Breast epithelium (tissue), 3 donors: Measurements from ENCODE around the gene ACOX2.

ENCODE experiments used
- POLR2A ChIP-seq: fragments of 450-650 bp; IDR thresholded peaks from one replicate; pipeline ENCODE4 v1.6.1; 2016; ENCODE audit warnings: antibody characterized with exemption, mild to moderate bottlenecking, moderate library complexity
- POLR2AphosphoS5 ChIP-seq, 3 donors: sonication (generic); formaldehyde crosslinking; IDR thresholded peaks; one replicate each; pipeline ENCODE4 v1.6.1; 2017; ENCODE audit warnings: antibody characterized with exemption in 3 of 3
- TF ChIP-seq, protein P1 (sequence below), 3 donors: fragments of 450-650 bp; IDR thresholded peaks; one replicate each; pipeline ENCODE4 v1.5.1; 2016 to 2017; ENCODE audit warnings: antibody characterized with exemption in 3 of 3, mild to moderate bottlenecking in 3 of 3, moderate library complexity in 3 of 3

DNA sequence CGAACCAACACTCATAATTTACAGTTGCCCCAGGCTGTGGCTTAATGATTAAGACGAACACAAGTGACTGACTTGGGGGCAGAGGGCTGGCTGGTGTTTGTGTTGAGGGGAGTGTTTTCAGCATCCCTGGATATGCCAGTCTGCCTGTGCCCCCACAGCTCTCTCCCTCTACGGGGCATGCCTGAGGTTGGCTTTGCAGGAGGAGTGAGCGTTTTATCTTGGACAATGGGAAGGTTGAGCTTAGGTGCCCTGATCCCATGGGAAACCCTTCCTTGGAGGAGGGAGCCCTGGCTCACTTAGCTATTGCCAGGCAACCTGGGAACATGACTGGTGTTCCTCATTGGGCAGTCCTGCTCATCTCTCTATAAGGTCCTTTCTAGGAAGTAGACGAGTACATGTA lies 22.6 kb upstream of the ACOX2 start:
- TF ChIP-seq, protein P1, sequence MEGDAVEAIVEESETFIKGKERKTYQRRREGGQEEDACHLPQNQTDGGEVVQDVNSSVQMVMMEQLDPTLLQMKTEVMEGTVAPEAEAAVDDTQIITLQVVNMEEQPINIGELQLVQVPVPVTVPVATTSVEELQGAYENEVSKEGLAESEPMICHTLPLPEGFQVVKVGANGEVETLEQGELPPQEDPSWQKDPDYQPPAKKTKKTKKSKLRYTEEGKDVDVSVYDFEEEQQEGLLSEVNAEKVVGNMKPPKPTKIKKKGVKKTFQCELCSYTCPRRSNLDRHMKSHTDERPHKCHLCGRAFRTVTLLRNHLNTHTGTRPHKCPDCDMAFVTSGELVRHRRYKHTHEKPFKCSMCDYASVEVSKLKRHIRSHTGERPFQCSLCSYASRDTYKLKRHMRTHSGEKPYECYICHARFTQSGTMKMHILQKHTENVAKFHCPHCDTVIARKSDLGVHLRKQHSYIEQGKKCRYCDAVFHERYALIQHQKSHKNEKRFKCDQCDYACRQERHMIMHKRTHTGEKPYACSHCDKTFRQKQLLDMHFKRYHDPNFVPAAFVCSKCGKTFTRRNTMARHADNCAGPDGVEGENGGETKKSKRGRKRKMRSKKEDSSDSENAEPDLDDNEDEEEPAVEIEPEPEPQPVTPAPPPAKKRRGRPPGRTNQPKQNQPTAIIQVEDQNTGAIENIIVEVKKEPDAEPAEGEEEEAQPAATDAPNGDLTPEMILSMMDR (IDR thresholded peaks at IDR 0.05): no peak
- no peak for TF ChIP-seq POLR2AphosphoS5 (IDR thresholded peaks at IDR 0.05)
- no peak for TF ChIP-seq POLR2A
